DND-41 (cell line): ENCODE measurements around the gene CACNA1I.

ENCODE experiments used
- EZH2 ChIP-seq: IDR thresholded peaks from 3 replicates; pipeline ENCODE4 v1.6.1; 2012; ENCODE audit warnings: borderline replicate concordance, low read depth, mild to moderate bottlenecking, moderate library complexity, low read length, inconsistent platforms; ENCODE audit not compliant: severe bottlenecking
- TF ChIP-seq, protein P1 (sequence below): IDR thresholded peaks from 2 replicates; pipeline ENCODE4 v1.5.1; 2012; ENCODE audit warnings: borderline replicate concordance, low read length, moderate library complexity, mild to moderate bottlenecking; ENCODE audit not compliant: poor library complexity, severe bottlenecking; ENCODE audit errors: extremely low read depth

DNA sequence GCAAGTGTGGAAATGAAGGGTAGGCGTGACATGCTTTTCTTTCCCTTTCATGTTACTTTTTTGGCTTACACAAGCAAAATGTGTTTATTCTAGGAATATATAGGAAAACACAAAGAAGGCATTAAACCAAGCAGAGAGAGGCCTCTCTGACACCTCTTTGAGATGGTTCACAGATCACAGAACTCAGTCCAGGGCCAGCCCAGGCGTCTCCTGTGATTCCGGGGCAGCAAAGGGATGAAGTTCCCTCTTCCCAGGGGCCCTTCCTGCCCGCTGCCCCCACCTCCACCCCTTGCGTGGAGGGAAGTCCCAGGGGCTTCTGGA, 78.0 kb downstream of the CACNA1I start:
- TF ChIP-seq EZH2, result no peak
- TF ChIP-seq, protein P1, sequence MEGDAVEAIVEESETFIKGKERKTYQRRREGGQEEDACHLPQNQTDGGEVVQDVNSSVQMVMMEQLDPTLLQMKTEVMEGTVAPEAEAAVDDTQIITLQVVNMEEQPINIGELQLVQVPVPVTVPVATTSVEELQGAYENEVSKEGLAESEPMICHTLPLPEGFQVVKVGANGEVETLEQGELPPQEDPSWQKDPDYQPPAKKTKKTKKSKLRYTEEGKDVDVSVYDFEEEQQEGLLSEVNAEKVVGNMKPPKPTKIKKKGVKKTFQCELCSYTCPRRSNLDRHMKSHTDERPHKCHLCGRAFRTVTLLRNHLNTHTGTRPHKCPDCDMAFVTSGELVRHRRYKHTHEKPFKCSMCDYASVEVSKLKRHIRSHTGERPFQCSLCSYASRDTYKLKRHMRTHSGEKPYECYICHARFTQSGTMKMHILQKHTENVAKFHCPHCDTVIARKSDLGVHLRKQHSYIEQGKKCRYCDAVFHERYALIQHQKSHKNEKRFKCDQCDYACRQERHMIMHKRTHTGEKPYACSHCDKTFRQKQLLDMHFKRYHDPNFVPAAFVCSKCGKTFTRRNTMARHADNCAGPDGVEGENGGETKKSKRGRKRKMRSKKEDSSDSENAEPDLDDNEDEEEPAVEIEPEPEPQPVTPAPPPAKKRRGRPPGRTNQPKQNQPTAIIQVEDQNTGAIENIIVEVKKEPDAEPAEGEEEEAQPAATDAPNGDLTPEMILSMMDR, result no peak
